Pericardium fibroblast (primary cell): ENCODE results near the gene OMP. TPM values are rescaled to one million over a fixed set of nuclear protein-coding genes. Genes with fewer than 3 reads are reported as not detected.

Experiments
- total RNA-seq: library from RNA; depleted of rRNA; stranded (reverse); fragments of >200 nt; gene quantifications from 2 replicates; pipeline ENCODE4 v1.2.3, GENCODE V29; 2015

Gene OMP
- not detected in 2 replicates for total RNA-seq

GRCh38 chr11:77102246-77103210, at the start of gene OMP:
OMP (plus strand) TSS chr11:77102840; CDS start chr11:77102840, 0 bp downstream.

GRCh38 chr11:77066229-77067042, 36.2 kb upstream of the OMP start, which contains the start of gene CAPN5:
CAPN5 (plus strand) TSS chr11:77066971; CDS start chr11:77084887, 17,916 bp downstream.

GRCh38 chr11:77127920-77128691, 25.5 kb downstream of the OMP start, which contains the start of gene MYO7A:
MYO7A (plus strand) TSS chr11:77128246; CDS start chr11:77130635, 2,389 bp downstream.

Other genes starting within 250 kb of the OMP start
- gene ACER3, start 241.9 kb upstream of the OMP start, total RNA-seq: 6.5 and 7.7 TPM in 2 replicates
- not detected in 2 replicates for gene B3GNT6, start 68.4 kb upstream of the OMP start, total RNA-seq
- 12.0 and 18.0 TPM in 2 replicates for gene CAPN5, start 35.9 kb upstream of the OMP start, total RNA-seq
- gene MYO7A, start 25.4 kb downstream of the OMP start, total RNA-seq: 0.23 and 0.51 TPM in 2 replicates
- gene GDPD4, start 198.8 kb downstream of the OMP start, total RNA-seq: not detected in 2 replicates